ENCODE results near the gene L3MBTL2. TPM values are rescaled to one million over a fixed set of nuclear protein-coding genes. Genes with fewer than 3 reads are reported as not detected.

L3MBTL2 gene
- total and polyA plus RNA-seq, 2 of the 13 experiments (the other 11 are each of a cell fraction or from before 2014, with no cell fraction given): 13.8 to 33.7 TPM

- no peak for TF ChIP-seq TRIM22 (IDR thresholded peaks at IDR 0.05)
- no peak for TF ChIP-seq KDM5A (IDR thresholded peaks at IDR 0.05; ENCODE audit: borderline replicate concordance, low read length)
- peak; percentile 79 for TF ChIP-seq USF2 (IDR thresholded peaks at IDR 0.05; ENCODE audit: low read depth, low read length)
- TF ChIP-seq USF2 (CRISPR knock-in tag; IDR thresholded peaks at IDR 0.05; ENCODE audit: borderline replicate concordance): peak; percentile 84
- TF ChIP-seq CREB3 (CRISPR knock-in tag; IDR thresholded peaks at IDR 0.05): no peak
- TF ChIP-seq SSRP1 (CRISPR knock-in tag; IDR thresholded peaks at IDR 0.05): no peak
- no peak; the same call in 1 of the 2 replicates for TF ChIP-seq BORCS8-MEF2B (CRISPR knock-in tag; IDR thresholded peaks at IDR 0.05)
- peak; percentile 32; the same call in 1 of the 2 replicates for TF ChIP-seq ZGPAT (CRISPR knock-in tag; IDR thresholded peaks at IDR 0.05)
- no peak for TF ChIP-seq NONO (IDR thresholded peaks at IDR 0.05)
- TF ChIP-seq NONO (CRISPR knock-in tag; conservative IDR thresholded peaks at IDR 0.05): peak; percentile 77
- peak; percentile 83; the same call in 1 of the 2 replicates for TF ChIP-seq ARNTL (CRISPR knock-in tag; IDR thresholded peaks at IDR 0.05)
- no peak for TF ChIP-seq ZSCAN31 (CRISPR knock-in tag; IDR thresholded peaks at IDR 0.05; ENCODE audit: low read depth)
- no peak for TF ChIP-seq ZFP37 (CRISPR knock-in tag; IDR thresholded peaks at IDR 0.05; ENCODE audit: borderline replicate concordance)
- no peak for TF ChIP-seq ZBTB10 (CRISPR knock-in tag; IDR thresholded peaks at IDR 0.05; ENCODE audit: borderline replicate concordance)
- TF ChIP-seq ZNF503 (CRISPR knock-in tag; IDR thresholded peaks at IDR 0.05): no peak
- TF ChIP-seq PCBP2 (optimal IDR thresholded peaks at IDR 0.05; ENCODE audit: low read depth, low read length, poor library complexity, severe bottlenecking): no peak
- TF ChIP-seq SPEN (CRISPR knock-in tag; IDR thresholded peaks at IDR 0.05; ENCODE audit: low read depth): 0 out of 2 replicates have a peak, but pooled peaks have one; percentile 18
Observed at GRCh38 chr22:41197038-41197972, 7.8 kb upstream of the L3MBTL2 start (continued).
